Suppressor macrophage treated with lipopolysaccharide for 4 hours (primary cell): ENCODE measurements around the gene KCNMB2.

ENCODE experiments used
- DNase-seq: peaks from one replicate; pipeline ENCODE4 v3.0.0-alpha.2; 2020

Gene KCNMB2

DNA sequence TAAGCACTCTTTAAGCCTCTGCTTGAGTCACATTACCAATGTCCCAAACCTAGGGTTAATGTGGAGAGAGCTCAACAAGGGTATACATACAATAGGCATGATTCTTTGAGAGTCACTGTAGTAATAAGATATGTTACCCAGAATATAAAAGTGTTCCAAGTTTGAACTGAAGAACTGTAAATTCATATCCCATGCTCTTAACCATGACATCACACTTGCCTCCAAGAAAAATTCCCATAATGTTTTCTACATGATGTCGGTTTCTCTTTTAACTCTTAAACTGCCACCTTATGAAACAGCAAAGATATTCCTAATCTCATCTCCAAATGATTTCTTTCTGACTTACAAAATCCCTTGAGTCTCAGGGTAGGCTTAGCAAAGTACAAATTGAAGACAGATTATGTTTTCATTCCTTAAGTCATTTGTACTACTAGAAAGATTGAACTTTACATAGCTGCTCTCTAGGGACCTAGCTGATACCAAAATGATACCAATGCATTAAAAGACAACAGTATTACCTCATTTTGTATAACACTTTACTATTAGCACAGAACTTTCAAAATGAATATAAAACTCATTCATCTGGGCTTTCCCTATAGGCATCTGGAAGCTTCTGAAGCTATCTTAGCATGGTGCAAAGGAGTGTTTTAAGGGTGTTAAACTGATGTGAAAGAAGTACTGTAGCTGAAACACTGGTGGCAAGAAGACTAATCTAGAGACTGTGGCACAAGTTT lies 127.1 kb downstream of the KCNMB2 start:
- DNase-seq, result no peak

- no peak for DNase-seq
Observed at GRCh38 chr3:178665747-178666146, 129.5 kb downstream of the KCNMB2 start.

DNA sequence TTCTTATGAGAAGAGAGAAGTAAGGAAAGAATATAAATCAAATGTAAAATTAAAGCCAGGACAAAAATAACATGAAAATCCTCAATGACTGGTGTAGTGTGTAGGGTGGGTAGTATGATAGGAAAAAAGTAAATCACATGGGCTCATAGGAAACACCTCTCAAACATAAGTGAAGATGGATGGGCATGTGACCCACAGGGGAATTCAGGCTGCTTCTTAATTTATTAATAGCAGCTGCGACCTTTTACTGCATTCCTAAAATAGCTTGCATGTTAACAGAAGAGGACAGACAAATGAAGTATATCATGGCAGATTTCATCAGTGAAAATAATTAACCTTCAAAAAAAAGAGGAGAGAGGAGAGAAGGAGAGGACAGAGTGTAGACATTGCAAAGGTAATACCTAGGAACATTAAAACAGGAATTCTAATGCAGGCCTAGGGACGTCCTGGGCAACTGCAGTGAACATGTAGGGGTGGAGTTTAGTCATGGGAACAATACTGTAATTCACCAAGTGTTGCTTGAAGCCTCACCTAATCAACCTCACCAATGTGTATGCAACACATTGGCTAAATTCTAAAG lies 132.9 kb downstream of the KCNMB2 start:
- DNase-seq, result no peak

GRCh38 chr3:178669758-178670157 lies 133.5 kb downstream of the KCNMB2 start:
- DNase-seq, result no peak

DNA sequence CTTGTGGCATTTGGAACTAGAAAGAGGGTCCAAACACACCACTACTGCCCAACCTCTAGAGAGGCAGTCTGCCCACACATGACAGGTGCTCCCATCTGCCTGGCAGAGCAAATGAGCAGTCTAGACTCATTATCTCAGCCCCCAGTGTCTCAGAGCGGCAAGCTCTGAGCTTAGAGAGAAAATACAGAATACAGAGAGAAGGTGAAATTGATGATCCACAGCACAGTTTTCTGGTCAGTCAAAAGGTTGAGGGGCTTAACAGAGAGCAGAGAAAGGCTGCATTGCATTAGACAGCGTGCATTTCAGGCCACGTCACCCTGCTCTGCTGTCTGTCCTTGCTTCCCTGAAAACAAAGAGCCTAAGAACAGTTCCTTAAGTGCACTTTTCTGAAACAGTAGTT lies 135.1 kb downstream of the KCNMB2 start:
- no peak for DNase-seq

DNA sequence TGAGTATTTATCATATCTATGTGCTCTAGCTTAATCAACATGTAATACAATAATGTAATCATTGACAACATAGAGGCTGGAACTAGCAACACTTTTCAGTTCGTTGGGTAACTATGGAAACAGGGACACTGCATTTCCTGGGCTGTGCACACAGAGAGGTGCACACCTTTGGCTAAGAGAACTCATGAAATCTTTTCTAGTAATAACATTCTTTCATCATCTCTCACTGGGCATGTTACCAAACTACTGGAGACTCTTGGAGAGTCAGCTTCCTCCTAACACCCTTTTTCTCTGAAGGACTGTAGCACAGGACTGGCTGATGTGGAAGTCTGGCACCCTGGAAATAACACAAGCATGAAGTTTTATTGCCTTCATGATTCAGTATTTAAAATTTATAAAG lies 135.6 kb downstream of the KCNMB2 start:
- no peak for DNase-seq

DNA sequence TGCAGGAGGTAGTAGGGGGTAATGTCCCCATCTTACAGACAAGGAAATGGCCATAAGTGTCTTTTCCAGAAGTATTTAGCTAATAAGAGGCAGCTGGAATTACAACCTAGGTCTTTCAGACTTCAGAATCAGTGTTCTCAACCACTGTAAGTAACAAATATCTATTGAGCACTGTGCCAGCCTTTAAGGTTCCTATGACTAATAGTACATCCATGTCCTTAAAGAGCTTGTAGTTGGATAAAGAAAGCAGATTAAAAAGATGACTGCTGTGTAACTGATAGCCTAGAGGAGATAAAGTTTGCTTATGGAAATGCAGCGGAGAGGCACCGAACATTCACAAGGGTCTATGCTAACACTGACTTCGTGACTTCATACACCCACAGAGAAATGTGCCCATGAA lies 136.0 kb downstream of the KCNMB2 start:
- DNase-seq, result no peak

- DNase-seq, result no peak
Observed at GRCh38 chr3:178673529-178673928, 137.3 kb downstream of the KCNMB2 start.

GRCh38 chr3:178676077-178676476 lies 139.8 kb downstream of the KCNMB2 start:
- DNase-seq, result no peak

- no peak for DNase-seq
Observed at GRCh38 chr3:178676942-178677790, 140.9 kb downstream of the KCNMB2 start.

GRCh38 chr3:178677961-178678360 lies 141.7 kb downstream of the KCNMB2 start:
- DNase-seq, result no peak

DNA sequence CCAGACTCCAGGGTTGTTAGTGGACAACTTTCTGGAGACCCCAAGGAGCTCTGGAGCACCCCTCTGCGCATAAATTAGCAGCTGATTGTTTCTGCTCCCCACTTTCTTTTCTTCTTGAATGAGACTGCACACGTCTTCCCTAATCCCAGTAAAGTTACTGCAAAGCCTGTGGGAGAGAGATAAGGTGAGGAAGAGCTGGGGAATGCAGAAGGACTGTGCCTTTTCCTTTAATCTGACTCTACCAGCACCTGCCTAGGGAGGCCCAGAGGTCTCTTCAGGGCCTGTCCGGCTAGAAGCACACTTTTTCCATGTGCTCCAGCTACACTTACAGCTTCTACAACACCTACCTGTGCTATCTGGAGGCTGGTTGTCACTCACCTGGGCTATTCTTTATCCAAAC lies 143.8 kb downstream of the KCNMB2 start:
- DNase-seq, result no peak

DNA sequence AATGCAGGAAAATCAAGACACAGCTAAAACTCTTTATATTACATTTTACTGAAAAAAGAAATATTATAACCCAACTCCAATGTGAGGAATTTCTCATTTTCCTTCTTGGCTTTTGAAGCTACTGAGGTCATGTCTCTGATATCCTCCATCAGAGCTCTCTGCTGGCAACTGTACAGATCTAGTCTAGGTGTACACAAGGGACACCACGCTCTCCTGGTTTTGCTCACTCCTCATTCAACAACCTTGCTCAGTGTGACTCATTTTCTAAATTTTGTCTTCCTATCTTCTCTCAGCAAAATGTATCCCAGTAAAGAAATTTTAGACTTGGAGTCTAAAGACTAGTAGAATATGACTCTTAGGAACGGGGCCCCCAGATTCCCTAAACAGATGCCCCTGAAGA lies 144.3 kb downstream of the KCNMB2 start:
- DNase-seq, result no peak

- DNase-seq, result no peak
Observed at GRCh38 chr3:178684881-178685590, 148.8 kb downstream of the KCNMB2 start.

GRCh38 chr3:178685591-178685906 lies 149.3 kb downstream of the KCNMB2 start:
- DNase-seq, result no peak

- no peak for DNase-seq
Observed at GRCh38 chr3:178686826-178687225, 150.6 kb downstream of the KCNMB2 start.

GRCh38 chr3:178690571-178690970 lies 154.3 kb downstream of the KCNMB2 start:
- no peak for DNase-seq

- no peak for DNase-seq
Observed at GRCh38 chr3:178699364-178699763, 163.1 kb downstream of the KCNMB2 start.

GRCh38 chr3:178699810-178700209 lies 163.6 kb downstream of the KCNMB2 start:
- DNase-seq, result no peak

GRCh38 chr3:178703268-178703975 lies 167.2 kb downstream of the KCNMB2 start:
- no peak for DNase-seq

DNA sequence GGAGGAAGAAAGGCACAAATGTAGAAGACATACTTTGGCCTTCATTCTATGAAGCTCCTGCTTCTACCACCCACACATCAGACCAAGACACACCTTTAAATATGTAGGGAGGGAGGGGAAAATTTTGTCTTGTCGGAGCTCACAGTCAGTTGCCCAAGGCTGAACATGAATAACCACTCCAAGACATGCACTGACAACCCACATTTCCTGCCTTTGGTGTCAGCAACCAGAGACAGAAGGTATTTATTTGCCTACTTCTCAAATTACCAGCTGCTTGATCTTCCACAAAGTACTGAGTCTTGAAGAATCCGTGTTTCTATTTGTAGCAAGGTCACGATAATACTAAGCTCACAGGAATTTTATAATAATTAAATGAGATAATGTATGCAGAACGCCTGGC lies 169.7 kb downstream of the KCNMB2 start:
- DNase-seq, result no peak

- no peak for DNase-seq
Observed at GRCh38 chr3:178706411-178706810, 170.2 kb downstream of the KCNMB2 start.
